GM10266 (cell line): Measurements from ENCODE around the gene ASB9.

Experiments used
- DNase-seq: peaks from one replicate; pipeline ENCODE4 v3.0.0; 2012; ENCODE audit errors: extremely low spot score
- CTCF ChIP-seq: IDR thresholded peaks from 2 replicates; pipeline ENCODE4 v1.5.1; 2012; ENCODE audit warnings: mild to moderate bottlenecking, low read depth; ENCODE audit not compliant: control insufficient read depth, insufficient read depth; ENCODE audit errors: missing control alignments

The ASB9 gene

GRCh38 chrX:15241301-15241700 is 28.6 kb downstream of the ASB9 start:
- DNase-seq = no peak
- no peak for TF ChIP-seq CTCF

- TF ChIP-seq CTCF = no peak
- DNase-seq = no peak
Observed at GRCh38 chrX:15240414-15240813, 29.5 kb downstream of the ASB9 start.

GRCh38 chrX:15236146-15236545 is 33.7 kb downstream of the ASB9 start:
- no peak for TF ChIP-seq CTCF
- no peak for DNase-seq

GRCh38 chrX:15235001-15235400 is 34.9 kb downstream of the ASB9 start:
- TF ChIP-seq CTCF = no peak
- DNase-seq = no peak

GRCh38 chrX:15233416-15234015 is 36.4 kb downstream of the ASB9 start:
- no peak for DNase-seq
- no peak for TF ChIP-seq CTCF

- no peak for TF ChIP-seq CTCF
Observed at GRCh38 chrX:15224747-15225146, 45.1 kb downstream of the ASB9 start.

GRCh38 chrX:15221321-15221720 is 48.6 kb downstream of the ASB9 start:
- no peak for TF ChIP-seq CTCF
- DNase-seq = no peak

More at GRCh38 chrX:15224747-15225146, 45.1 kb downstream of the ASB9 start:
- DNase-seq = no peak
